ENCODE data around the gene GABRA4. TPM values are rescaled to one million over a fixed set of nuclear protein-coding genes. Genes with fewer than 3 reads are reported as not detected.

The GABRA4 gene
- total RNA-seq, 4 donors from 2014 or later = 0.16 TPM; not detected in 3

GRCh38 chr4:46994007-46994405 lies 625 bp upstream of the GABRA4 start:
- intact Hi-C loops (cut with DNase I; ENCODE audit: low total_unique reads) = no loop called here
- H3K27ac ChIP-seq = no peak overlapping the region
- H3K27me3 ChIP-seq = peaks cover 55% of the 10 kb centered on the region
- no peaks in the 10 kb centered on the region for H3K9me3 ChIP-seq
- DNase-seq = no peak
- in situ Hi-C loops (cut with MboI; ENCODE audit: low pct_ligation_motif_present in 1 of 4, low pct_unique_long_range_greater_than_20kb in 1 of 4, low sequenced_read_pairs in 3 of 4) = no loop called here
- no peaks in the 10 kb centered on the region for H3K36me3 ChIP-seq
- WGBS, 2 donors (ENCODE audit: low coverage in 1 of 2) = 2 to 5% methylated on average over 8 to 14 of the region's 14 CpGs
- TF ChIP-seq EP300 (IDR thresholded peaks at IDR 0.05; ENCODE audit: low read depth) (no peak), POLR2AphosphoS5 (IDR thresholded peaks at IDR 0.05) (no peak)
- H3K4me3 ChIP-seq = peak overlapping the region in 3 of 4 donors; percentile 1 to 36 (median 23)
- peaks cover 0 to 15% (median 12%) of the 10 kb centered on the region in 4 donors for H3K4me1 ChIP-seq

GRCh38 chr4:46992338-46992737 lies 1.0 kb downstream of the GABRA4 start:
- 4 to 31% methylated on average over 3 to 9 of the region's 9 CpGs for WGBS, 2 donors (ENCODE audit: low coverage in 1 of 2)
- in situ Hi-C loops (cut with MboI; ENCODE audit: low pct_ligation_motif_present in 1 of 4, low pct_unique_long_range_greater_than_20kb in 1 of 4, low sequenced_read_pairs in 3 of 4) = no loop called here
- DNase-seq = no peak

GRCh38 chr4:46986922-46987638 lies 6.3 kb downstream of the GABRA4 start:
- Histone ChIP-seq H3K36me3 (no peaks in the 10 kb centered on the region), H3K4me1 (no peaks in the 10 kb centered on the region), H3K27ac (no peak overlapping the region), H3K27me3 (peaks cover 11% of the 10 kb centered on the region), H3K4me3 (no peak overlapping the region), H3K9me3 (no peaks in the 10 kb centered on the region)
- TF ChIP-seq POLR2A (IDR thresholded peaks at IDR 0.05) (no peak), POLR2AphosphoS5 (IDR thresholded peaks at IDR 0.05) (no peak), EP300 (IDR thresholded peaks at IDR 0.05; ENCODE audit: low read depth) (no peak), CTCF (IDR thresholded peaks at IDR 0.05) (no peak)
- intact Hi-C loops (cut with DNase I; ENCODE audit: low total_unique reads) (no loop called here), in situ Hi-C loops (cut with MboI; ENCODE audit: low pct_ligation_motif_present in 1 of 4, low pct_unique_long_range_greater_than_20kb in 1 of 4, low sequenced_read_pairs in 3 of 4) (no loop called here)
- WGBS, 2 donors (ENCODE audit: low coverage in 1 of 2) = 72 to 80% methylated on average over 3 of the region's 3 CpGs
- DNase-seq = no peak

More at GRCh38 chr4:46992338-46992737, 1.0 kb downstream of the GABRA4 start:
- H3K9me3 ChIP-seq = no peaks in the 10 kb centered on the region
- no peak overlapping the region for H3K27ac ChIP-seq
- TF ChIP-seq POLR2A (IDR thresholded peaks at IDR 0.05) (no peak), POLR2AphosphoS5 (IDR thresholded peaks at IDR 0.05) (no peak), CTCF (IDR thresholded peaks at IDR 0.05) (no peak), EP300 (IDR thresholded peaks at IDR 0.05; ENCODE audit: low read depth) (no peak)
- intact Hi-C loops (cut with DNase I; ENCODE audit: low total_unique reads) = no loop called here
- H3K36me3 ChIP-seq = no peaks in the 10 kb centered on the region
- peaks cover 0 to 15% (median 12%) of the 10 kb centered on the region in 4 donors for H3K4me1 ChIP-seq
- no peak overlapping the region for H3K4me3 ChIP-seq
- peaks cover 55% of the 10 kb centered on the region for H3K27me3 ChIP-seq

GRCh38 chr4:46984781-46985180 lies 8.6 kb downstream of the GABRA4 start:
- no peak overlapping the region for H3K4me3 ChIP-seq
- no peaks in the 10 kb centered on the region for H3K9me3 ChIP-seq
- 90 to 97% methylated on average over 1 of the region's 1 CpG for WGBS, 2 donors (ENCODE audit: low coverage in 1 of 2)
- H3K36me3 ChIP-seq = no peaks in the 10 kb centered on the region
- H3K4me1 ChIP-seq = no peaks in the 10 kb centered on the region
- no peak for TF ChIP-seq POLR2A (IDR thresholded peaks at IDR 0.05)
- TF ChIP-seq POLR2AphosphoS5 (IDR thresholded peaks at IDR 0.05) = no peak
- TF ChIP-seq CTCF (IDR thresholded peaks at IDR 0.05) = no peak
- TF ChIP-seq EP300 (IDR thresholded peaks at IDR 0.05; ENCODE audit: low read depth) = no peak
- intact Hi-C loops (cut with DNase I; ENCODE audit: low total_unique reads) = no loop called here
- no peak overlapping the region for H3K27ac ChIP-seq
- in situ Hi-C loops (cut with MboI; ENCODE audit: low pct_ligation_motif_present in 1 of 4, low pct_unique_long_range_greater_than_20kb in 1 of 4, low sequenced_read_pairs in 3 of 4) = no loop called here
- DNase-seq = no peak
- no peaks in the 10 kb centered on the region for H3K27me3 ChIP-seq

Data from transverse colon (tissue), 4 donors.